ENCODE data around the gene LRMDA.

GRCh38 chr10:75492173-75492925 is 60.9 kb downstream of the LRMDA start:
- TF ChIP-seq CTCF (conservative IDR thresholded peaks at IDR 0.05; ENCODE audit: low read depth, low read length) (no peak), EZH2phosphoT487 (IDR thresholded peaks at IDR 0.05; ENCODE audit: borderline replicate concordance, low read length) (no peak), EZH2 (IDR thresholded peaks at IDR 0.05; ENCODE audit: low read length, unreplicated experiment) (no peak)
